Fibroblast of lung (primary cell): ENCODE measurements around the gene GPR75.

Source experiments
- EZH2 ChIP-seq: IDR thresholded peaks from 2 replicates; pipeline ENCODE4 v1.5.1; 2012; ENCODE audit warnings: low read length, control low read depth, mild to moderate bottlenecking; ENCODE audit errors: missing control alignments
- TF ChIP-seq, protein P1 (sequence below), 2 donors: IDR thresholded peaks in 1 of 2; conservative IDR thresholded peaks in 1 of 2; 1 replicate in 1 of 2; 2 replicates in 1 of 2; pipeline ENCODE4 v1.5.1; 2011 to 2012; ENCODE audit warnings: low read length in 2 of 2, control low read depth in 1 of 2, inconsistent platforms in 1 of 2, low read depth in 1 of 2, mild to moderate bottlenecking in 1 of 2

DNA sequence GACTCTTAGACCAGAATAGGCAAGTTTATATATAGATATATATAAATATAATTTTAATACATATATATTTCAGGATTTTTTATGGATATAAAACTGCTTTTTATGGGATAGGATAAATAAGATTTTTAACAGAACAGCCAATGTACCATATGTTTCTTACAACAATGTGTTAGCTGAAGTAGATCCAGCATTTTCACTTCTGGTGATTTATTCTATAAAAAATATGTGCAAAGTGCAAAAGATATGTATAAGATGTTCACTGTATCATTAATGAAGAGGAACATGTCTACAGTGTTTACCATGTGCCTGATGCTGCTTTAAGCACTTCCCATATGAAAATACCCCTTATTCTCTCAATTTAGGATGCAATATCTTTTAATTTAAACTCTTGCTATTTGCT is 22.2 kb upstream of the GPR75 start:
- TF ChIP-seq, protein P1, sequence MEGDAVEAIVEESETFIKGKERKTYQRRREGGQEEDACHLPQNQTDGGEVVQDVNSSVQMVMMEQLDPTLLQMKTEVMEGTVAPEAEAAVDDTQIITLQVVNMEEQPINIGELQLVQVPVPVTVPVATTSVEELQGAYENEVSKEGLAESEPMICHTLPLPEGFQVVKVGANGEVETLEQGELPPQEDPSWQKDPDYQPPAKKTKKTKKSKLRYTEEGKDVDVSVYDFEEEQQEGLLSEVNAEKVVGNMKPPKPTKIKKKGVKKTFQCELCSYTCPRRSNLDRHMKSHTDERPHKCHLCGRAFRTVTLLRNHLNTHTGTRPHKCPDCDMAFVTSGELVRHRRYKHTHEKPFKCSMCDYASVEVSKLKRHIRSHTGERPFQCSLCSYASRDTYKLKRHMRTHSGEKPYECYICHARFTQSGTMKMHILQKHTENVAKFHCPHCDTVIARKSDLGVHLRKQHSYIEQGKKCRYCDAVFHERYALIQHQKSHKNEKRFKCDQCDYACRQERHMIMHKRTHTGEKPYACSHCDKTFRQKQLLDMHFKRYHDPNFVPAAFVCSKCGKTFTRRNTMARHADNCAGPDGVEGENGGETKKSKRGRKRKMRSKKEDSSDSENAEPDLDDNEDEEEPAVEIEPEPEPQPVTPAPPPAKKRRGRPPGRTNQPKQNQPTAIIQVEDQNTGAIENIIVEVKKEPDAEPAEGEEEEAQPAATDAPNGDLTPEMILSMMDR (conservative IDR thresholded peaks at IDR 0.05 in 1 of 2, IDR thresholded peaks at IDR 0.05 in 1 of 2; ENCODE audit: low read depth in 1 of 2, low read length in 2 of 2), result no peak
- no peak for TF ChIP-seq EZH2
